IMR-90 (cell line): Measurements from ENCODE around the gene AQP12B. TPM values are rescaled to one million over a fixed set of nuclear protein-coding genes. Genes with fewer than 3 reads are reported as not detected.

Experiments used
- ATAC-seq: fragments of 200-7000 bp; cut with Tn5 transposase; 2 replicates; pipeline ENCODE4 v1.9.1; 2020; ENCODE audit warnings: low read depth, mild to moderate bottlenecking, moderate library complexity
- BruUV-seq: library from RNA; stranded (reverse); fragments of 400-500 nt; replicated peaks from 2 replicates; lab custom pipeline; 2021; lab: Mats Ljungman, UMichigan
- CTCF ChIA-PET: fragments of 300-600 bp; formaldehyde crosslinking; extraction: SDS; loops from one replicate; lab custom pipeline; 2021; ENCODE audit warnings: antibody characterized with exemption; lab: Yijun Ruan, JAX
- POLR2A ChIA-PET: fragments of 300-600 bp; sonication (Branson Sonifier 250); formaldehyde crosslinking; loops from one replicate; lab custom pipeline; 2022; ENCODE audit warnings: antibody characterized with exemption; ENCODE audit not compliant: unreplicated experiment; lab: Charles Lee
- DNase-seq: peaks from one replicate; pipeline ENCODE4 v3.0.0; 2013
- H2AFZ ChIP-seq: replicated peaks from 2 replicates; pipeline ENCODE3; 2013; ENCODE audit warnings: low read length, mild to moderate bottlenecking; ENCODE audit not compliant: poor library complexity
- H2AK5ac ChIP-seq: 2 replicates; pipeline ENCODE4 v1.6.1; 2013; ENCODE audit warnings: low read depth, low read length, inconsistent platforms
- H2AK9ac ChIP-seq: replicated peaks from 2 replicates; pipeline ENCODE3; 2013; ENCODE audit warnings: mild to moderate bottlenecking, low read depth, low read length, moderate library complexity; ENCODE audit not compliant: poor library complexity
- H2BK120ac ChIP-seq: 2 replicates; pipeline ENCODE4 v1.6.1; 2013; ENCODE audit warnings: low read depth, low read length, inconsistent platforms
- H2BK15ac ChIP-seq: 3 replicates; pipeline ENCODE4 v1.6.1; 2013; ENCODE audit warnings: low read depth, low read length, inconsistent platforms
- H2BK20ac ChIP-seq: 2 replicates; pipeline ENCODE4 v1.6.1; 2013; ENCODE audit warnings: low read depth, mild to moderate bottlenecking, inconsistent platforms, low read length, moderate library complexity
- H2BK5ac ChIP-seq: 2 replicates; pipeline ENCODE4 v1.6.1; 2013; ENCODE audit warnings: mild to moderate bottlenecking, low read depth, low read length, inconsistent platforms; ENCODE audit not compliant: poor library complexity, severe bottlenecking
- H3K14ac ChIP-seq: replicated peaks from 2 replicates; pipeline ENCODE4 v1.6.1; 2013; ENCODE audit warnings: low read depth, low read length, inconsistent platforms
- H3K18ac ChIP-seq: 2 replicates; pipeline ENCODE4 v1.6.1; 2013; ENCODE audit warnings: low read depth, low read length, control low read depth
- H3K23ac ChIP-seq: 2 replicates; pipeline ENCODE4 v1.6.1; 2013; ENCODE audit warnings: low read depth, low read length, inconsistent platforms
- H3K27ac ChIP-seq: 2 replicates; pipeline ENCODE4 v1.5.1; 2013; ENCODE audit warnings: mild to moderate bottlenecking, control low read depth, low read length; ENCODE audit not compliant: insufficient read depth
- H3K27me3 ChIP-seq: 2 replicates; pipeline ENCODE4 v1.6.1; 2013; ENCODE audit warnings: low read length; ENCODE audit not compliant: control insufficient read depth, insufficient read depth
- H3K36me3 ChIP-seq: 2 replicates; pipeline ENCODE4 v1.6.1; 2013; ENCODE audit warnings: low read length, mixed read lengths; ENCODE audit not compliant: control insufficient read depth, insufficient read depth
- H3K4ac ChIP-seq: 2 replicates; pipeline ENCODE4 v1.6.1; 2013; ENCODE audit warnings: low read depth, low read length, inconsistent platforms
- H3K4me1 ChIP-seq: 2 replicates; pipeline ENCODE4 v1.6.1; 2013; ENCODE audit warnings: low read length, mixed read lengths; ENCODE audit not compliant: control insufficient read depth, insufficient read depth
- H3K4me2 ChIP-seq: 2 replicates; pipeline ENCODE4 v1.6.1; 2013; ENCODE audit warnings: low read depth, mild to moderate bottlenecking, control low read depth, low read length, moderate library complexity
- H3K4me3 ChIP-seq: 2 replicates; pipeline ENCODE4 v1.5.1; 2013; ENCODE audit warnings: low read depth, mild to moderate bottlenecking, control low read depth, low read length, moderate library complexity; ENCODE audit not compliant: insufficient read depth
- H3K56ac ChIP-seq: 2 replicates; pipeline ENCODE4 v1.6.1; 2013; ENCODE audit warnings: low read length, inconsistent platforms; ENCODE audit not compliant: insufficient read depth; ENCODE audit errors: extremely low read depth
- H3K79me1 ChIP-seq, 2 experiments: 2 replicates each; pipeline ENCODE4 v1.6.1; 2013; ENCODE audit warnings: low read length in 2 of 2, inconsistent platforms in 1 of 2, low read depth in 1 of 2
- H3K9ac ChIP-seq: 2 replicates; pipeline ENCODE4 v1.6.1; 2013; ENCODE audit warnings: low read depth, low read length, control low read depth
- H3K9me1 ChIP-seq: 2 replicates; pipeline ENCODE4 v1.6.1; 2013; ENCODE audit warnings: low read length, inconsistent platforms; ENCODE audit not compliant: insufficient read depth
- H3K9me3 ChIP-seq: 2 replicates; pipeline ENCODE4 v1.6.1; 2013; ENCODE audit warnings: low read length; ENCODE audit not compliant: control insufficient read depth, insufficient read depth
- H4K20me1 ChIP-seq: 2 replicates; pipeline ENCODE4 v1.6.1; 2013; ENCODE audit warnings: low read length, inconsistent platforms; ENCODE audit not compliant: insufficient read depth
- H4K5ac ChIP-seq: 2 replicates; pipeline ENCODE4 v1.6.1; 2013; ENCODE audit warnings: mild to moderate bottlenecking, low read depth, low read length, control low read depth
- H4K8ac ChIP-seq, 2 experiments: 2 replicates each; pipeline ENCODE4 v1.6.1; 2013; ENCODE audit warnings: low read depth in 2 of 2, low read length in 2 of 2, control low read depth in 1 of 2, inconsistent platforms in 1 of 2
- H4K91ac ChIP-seq: 2 replicates; pipeline ENCODE4 v1.6.1; 2013; ENCODE audit warnings: low read depth, low read length, inconsistent platforms; ENCODE audit not compliant: insufficient read depth
- BHLHE40 ChIP-seq: fragments of 150-350 bp; IDR thresholded peaks from 2 replicates; pipeline ENCODE4 v1.6.1; 2016; ENCODE audit warnings: mild to moderate bottlenecking, low read depth, low read length
- CEBPB ChIP-seq: IDR thresholded peaks from 2 replicates; pipeline ENCODE4 v1.6.1; 2012; ENCODE audit warnings: low read depth, low read length, improper control_type of control experiment
- CHD1 ChIP-seq: IDR thresholded peaks from 2 replicates; pipeline ENCODE4 v1.6.1; 2012; ENCODE audit warnings: low read depth, low read length, improper control_type of control experiment
- FOS ChIP-seq: fragments of 150-350 bp; IDR thresholded peaks from 2 replicates; pipeline ENCODE4 v1.6.1; 2016; ENCODE audit warnings: low read depth, low read length
- MAFK ChIP-seq: IDR thresholded peaks from 2 replicates; pipeline ENCODE4 v1.6.1; 2012; ENCODE audit warnings: low read depth, low read length, improper control_type of control experiment
- MAZ ChIP-seq: IDR thresholded peaks from 2 replicates; pipeline ENCODE4 v1.6.1; 2012; ENCODE audit warnings: low read depth, mild to moderate bottlenecking, low read length, improper control_type of control experiment, moderate library complexity, borderline replicate concordance
- MXI1 ChIP-seq: IDR thresholded peaks from 2 replicates; pipeline ENCODE4 v1.6.1; 2012; ENCODE audit warnings: low read depth, mild to moderate bottlenecking, low read length, moderate library complexity, borderline replicate concordance
- NFE2L2 ChIP-seq: fragments of 150-350 bp; IDR thresholded peaks from 2 replicates; pipeline ENCODE4 v1.6.1; 2016; ENCODE audit warnings: low read depth, mild to moderate bottlenecking, low read length
- POLR2A ChIP-seq: IDR thresholded peaks from 2 replicates; pipeline ENCODE4 v1.6.1; 2012; ENCODE audit warnings: mild to moderate bottlenecking, low read depth, low read length
- RAD21 ChIP-seq: IDR thresholded peaks from 2 replicates; pipeline ENCODE4 v1.6.1; 2012; ENCODE audit warnings: low read length, improper control_type of control experiment
- RCOR1 ChIP-seq: IDR thresholded peaks from 2 replicates; pipeline ENCODE4 v1.6.1; 2012; ENCODE audit warnings: mild to moderate bottlenecking, low read length, improper control_type of control experiment; ENCODE audit not compliant: insufficient replicate concordance
- RFX5 ChIP-seq: IDR thresholded peaks from 2 replicates; pipeline ENCODE4 v1.8.0; 2012; ENCODE audit warnings: low read depth, mild to moderate bottlenecking, low read length, moderate library complexity
- SMC3 ChIP-seq: fragments of 150-350 bp; IDR thresholded peaks from 2 replicates; pipeline ENCODE4 v1.6.1; 2016; ENCODE audit warnings: low read depth, mild to moderate bottlenecking, antibody characterized with exemption, low read length, moderate library complexity
- WGBS, 2 experiments: methylation state at CpG; one replicate each; pipeline versions ENCODE4 v1.1.5 to v1.1.7; 2013; ENCODE audit warnings: missing lambda C conversion rate in 2 of 2; ENCODE audit not compliant: insufficient read length in 1 of 2; ENCODE audit errors: extremely low coverage in 2 of 2; 5-methylcytosine and 5-hydroxymethylcytosine counted together
- dilution Hi-C: fragments of 300-500 bp; cut with HindIII; formaldehyde crosslinking; loops from one replicate; pipeline ENCODE4 v1.14.3; 2018; ENCODE audit warnings: low sequenced_read_pairs; ENCODE audit not compliant: unreplicated experiment
- in situ Hi-C: fragments of 300-500 bp; cut with MboI; formaldehyde crosslinking; loops from 3 replicates; pipeline ENCODE4 v1.14.3; 2019; ENCODE audit warnings: low sequenced_read_pairs, inconsistent platforms, mixed read lengths
- intact Hi-C: fragments of 100-400 bp; cut with micrococcal nuclease; formaldehyde crosslinking; loops from 2 replicates; pipeline ENCODE4 v1.10.0; 2022
- polyA plus RNA-seq, 3 experiments: library from polyadenylated mRNA; depleted of rRNA; stranded (reverse); fragments of >200 nt; gene quantifications; 2 replicates each; pipeline ENCODE4 v1.2.3, GENCODE V29; 2012; ENCODE audit warnings: low replicate concordance in 1 of 3
- total RNA-seq: library from RNA; depleted of rRNA; stranded (reverse); fragments of >200 nt; gene quantifications from 2 replicates; pipeline ENCODE4 v1.2.3, GENCODE V29; 2012
- TF ChIP-seq, protein P1 (sequence below): fragments of 150-350 bp; IDR thresholded peaks from 2 replicates; pipeline ENCODE4 v1.6.1; 2017; ENCODE audit warnings: mild to moderate bottlenecking, antibody characterized with exemption, low read length, low read depth
- TF ChIP-seq, protein P2 (sequence below): fragments of 150-350 bp; IDR thresholded peaks from 2 replicates; pipeline ENCODE4 v1.6.1; 2016; ENCODE audit warnings: low read depth, mild to moderate bottlenecking, low read length, moderate library complexity, borderline replicate concordance
- TF ChIP-seq, protein P3 (sequence below): conservative IDR thresholded peaks from 2 replicates; pipeline ENCODE4 v1.5.1; 2012; ENCODE audit warnings: mild to moderate bottlenecking, low read depth, low read length, improper control_type of control experiment

The AQP12B gene
- total and polyA plus RNA-seq, 2 of the 4 experiments (the other 2 are of a cell fraction), result not detected

DNA sequence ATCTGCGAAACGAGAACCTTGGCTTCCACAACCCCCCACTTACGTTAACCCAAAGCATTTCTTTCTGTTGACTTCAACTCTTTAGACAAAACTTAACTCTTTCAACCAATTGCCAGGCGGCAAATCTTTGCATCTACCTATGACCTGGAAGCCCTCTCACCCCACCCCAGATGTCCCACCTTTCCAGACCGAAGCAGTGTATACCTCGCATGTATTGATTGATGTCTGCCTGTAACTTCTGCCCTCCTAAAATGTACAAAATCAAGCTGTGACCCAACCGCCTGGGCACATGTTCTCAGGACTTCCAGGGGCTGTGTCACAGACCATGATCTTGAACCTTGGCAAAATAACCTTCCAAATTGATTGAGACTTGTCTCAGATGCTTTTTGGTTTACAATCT lies 12.3 kb downstream of the AQP12B start:
- in situ Hi-C loops (no loop called here), intact Hi-C loops (no loop called here), dilution Hi-C loops (no loop called here)
- Histone ChIP-seq H3K79me1 (no peaks in the 10 kb centered on the region), H4K20me1 (no peaks in the 10 kb centered on the region), H3K14ac (no peak overlapping the region), H4K5ac (no peak overlapping the region), H3K4me3 (no peak overlapping the region), H2BK120ac (no peak overlapping the region), H3K4me1 (no peaks in the 10 kb centered on the region), H3K27ac (no peak overlapping the region), H3K4me2 (no peak overlapping the region), H3K18ac (no peak overlapping the region), H4K91ac (no peak overlapping the region), H3K4ac (no peak overlapping the region), H3K56ac (no peak overlapping the region), H2BK5ac (no peak overlapping the region), H2AFZ (no peak overlapping the region), H3K27me3 (peaks cover 25% of the 10 kb centered on the region), H3K36me3 (no peaks in the 10 kb centered on the region), H3K9me1 (no peaks in the 10 kb centered on the region), H4K8ac (no peak overlapping the region), H2BK20ac (no peak overlapping the region), H3K23ac (no peak overlapping the region), H3K9ac (no peak overlapping the region), H2AK9ac (no peak overlapping the region), H3K9me3 (no peaks in the 10 kb centered on the region), H2AK5ac (no peak overlapping the region), H2BK15ac (no peak overlapping the region)
- ChIA-PET POLR2A (no interaction called here), CTCF (no interaction called here)
- no TSS peak for BruUV-seq
- ATAC-seq, result no peak
- no peak for TF ChIP-seq POLR2A
- no peak for TF ChIP-seq MAFK
- TF ChIP-seq SMC3, result no peak
- TF ChIP-seq RFX5, result no peak
- TF ChIP-seq, protein P1, sequence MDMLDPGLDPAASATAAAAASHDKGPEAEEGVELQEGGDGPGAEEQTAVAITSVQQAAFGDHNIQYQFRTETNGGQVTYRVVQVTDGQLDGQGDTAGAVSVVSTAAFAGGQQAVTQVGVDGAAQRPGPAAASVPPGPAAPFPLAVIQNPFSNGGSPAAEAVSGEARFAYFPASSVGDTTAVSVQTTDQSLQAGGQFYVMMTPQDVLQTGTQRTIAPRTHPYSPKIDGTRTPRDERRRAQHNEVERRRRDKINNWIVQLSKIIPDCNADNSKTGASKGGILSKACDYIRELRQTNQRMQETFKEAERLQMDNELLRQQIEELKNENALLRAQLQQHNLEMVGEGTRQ, result no peak
- TF ChIP-seq FOS, result no peak
- TF ChIP-seq MAZ, result no peak
- TF ChIP-seq CHD1, result no peak
- TF ChIP-seq, protein P2, sequence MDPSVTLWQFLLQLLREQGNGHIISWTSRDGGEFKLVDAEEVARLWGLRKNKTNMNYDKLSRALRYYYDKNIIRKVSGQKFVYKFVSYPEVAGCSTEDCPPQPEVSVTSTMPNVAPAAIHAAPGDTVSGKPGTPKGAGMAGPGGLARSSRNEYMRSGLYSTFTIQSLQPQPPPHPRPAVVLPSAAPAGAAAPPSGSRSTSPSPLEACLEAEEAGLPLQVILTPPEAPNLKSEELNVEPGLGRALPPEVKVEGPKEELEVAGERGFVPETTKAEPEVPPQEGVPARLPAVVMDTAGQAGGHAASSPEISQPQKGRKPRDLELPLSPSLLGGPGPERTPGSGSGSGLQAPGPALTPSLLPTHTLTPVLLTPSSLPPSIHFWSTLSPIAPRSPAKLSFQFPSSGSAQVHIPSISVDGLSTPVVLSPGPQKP, result no peak
- TF ChIP-seq RAD21, result no peak
- TF ChIP-seq BHLHE40, result no peak
- TF ChIP-seq CEBPB, result no peak
- no peak for TF ChIP-seq RCOR1
- no peak for TF ChIP-seq NFE2L2
- TF ChIP-seq MXI1, result no peak
- TF ChIP-seq, protein P3, sequence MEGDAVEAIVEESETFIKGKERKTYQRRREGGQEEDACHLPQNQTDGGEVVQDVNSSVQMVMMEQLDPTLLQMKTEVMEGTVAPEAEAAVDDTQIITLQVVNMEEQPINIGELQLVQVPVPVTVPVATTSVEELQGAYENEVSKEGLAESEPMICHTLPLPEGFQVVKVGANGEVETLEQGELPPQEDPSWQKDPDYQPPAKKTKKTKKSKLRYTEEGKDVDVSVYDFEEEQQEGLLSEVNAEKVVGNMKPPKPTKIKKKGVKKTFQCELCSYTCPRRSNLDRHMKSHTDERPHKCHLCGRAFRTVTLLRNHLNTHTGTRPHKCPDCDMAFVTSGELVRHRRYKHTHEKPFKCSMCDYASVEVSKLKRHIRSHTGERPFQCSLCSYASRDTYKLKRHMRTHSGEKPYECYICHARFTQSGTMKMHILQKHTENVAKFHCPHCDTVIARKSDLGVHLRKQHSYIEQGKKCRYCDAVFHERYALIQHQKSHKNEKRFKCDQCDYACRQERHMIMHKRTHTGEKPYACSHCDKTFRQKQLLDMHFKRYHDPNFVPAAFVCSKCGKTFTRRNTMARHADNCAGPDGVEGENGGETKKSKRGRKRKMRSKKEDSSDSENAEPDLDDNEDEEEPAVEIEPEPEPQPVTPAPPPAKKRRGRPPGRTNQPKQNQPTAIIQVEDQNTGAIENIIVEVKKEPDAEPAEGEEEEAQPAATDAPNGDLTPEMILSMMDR, result no peak
- 44% methylated on average over 3 of the region's 7 CpGs; no CpG with 5 or more reads in 1 of the 2 experiments for WGBS, 2 experiments
- no peak for DNase-seq
